ENCODE results near the gene MTG2. TPM values are rescaled to one million over a fixed set of nuclear protein-coding genes. Genes with fewer than 3 reads are reported as not detected.

Gene MTG2
- polyA plus RNA-seq, 1 of the 3 experiments (the other 2 are of a cell fraction), result 42.9 TPM

DNA sequence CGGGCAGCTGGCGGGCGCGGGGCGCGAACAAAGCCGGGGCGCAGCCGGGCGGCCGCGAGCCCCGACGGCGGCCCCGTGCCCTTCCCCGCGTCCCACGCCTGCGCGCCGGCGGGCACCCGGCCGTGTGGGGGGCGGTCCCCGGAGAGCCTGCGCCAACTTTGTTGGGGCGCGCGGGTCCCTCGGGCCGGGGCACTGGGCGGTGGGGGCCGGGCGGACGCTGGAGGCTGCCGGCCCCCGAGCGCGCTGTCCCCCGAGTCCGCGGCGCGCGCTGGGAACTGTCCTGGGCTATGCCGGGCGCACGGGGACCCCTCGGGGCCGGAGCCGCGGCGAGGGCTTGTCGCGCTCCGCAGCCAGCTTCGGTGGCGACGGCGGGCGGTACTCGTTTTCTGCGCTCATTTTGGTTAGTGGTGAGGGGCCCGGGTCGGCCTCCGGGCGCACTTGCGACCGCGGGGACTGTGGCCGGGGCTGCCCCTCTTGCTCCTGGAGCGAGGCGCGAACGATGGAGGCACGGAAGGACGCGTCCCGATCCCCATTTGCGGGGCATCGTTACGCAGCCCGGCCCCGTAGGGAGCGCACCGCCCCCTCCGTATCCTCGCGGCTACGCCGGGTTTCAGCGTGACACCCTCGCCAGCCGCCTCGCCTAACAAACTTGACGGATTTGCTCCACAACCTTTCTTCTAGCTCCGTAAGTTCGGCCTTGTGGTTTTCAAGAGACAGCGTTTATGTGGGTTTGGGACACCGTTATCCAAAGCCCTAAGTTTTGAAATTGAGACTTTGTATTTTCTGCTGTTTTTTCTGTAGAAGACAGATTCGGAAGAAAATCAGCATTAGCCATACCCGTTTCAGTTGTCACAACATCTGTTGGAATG lies 38.6 kb upstream of the MTG2 start:
- no peaks in the 10 kb centered on the region for H3K9me3 ChIP-seq
- no peaks in the 10 kb centered on the region for H3K27me3 ChIP-seq (ENCODE audit: insufficient read depth)
- H3K9me2 ChIP-seq, result no peaks in the 10 kb centered on the region
- DNase-seq, result peak; percentile 85
- WGBS (ENCODE audit: low lambda C conversion rate), result 3% methylated on average over 19 of the region's 104 CpGs
- peak overlapping the region; percentile 71 for H3K4me2 ChIP-seq
- ChIA-PET CTCF (interaction anchor here (0.7 to 4.7 kb wide), 8 partner anchors 8 to 134 kb away, joined by 3 to 23 read pairs (median 3); no protein-coding TSS in a partner anchor), POLR2A (interaction anchor here (0.6 to 1.6 kb wide), 3 partner anchors 23 to 133 kb away, joined by 3 to 4 read pairs (median 3); no protein-coding TSS in a partner anchor)
- H3K36me3 ChIP-seq (replicated peaks in 1 of 2; ENCODE audit: control insufficient read depth in 1 of 2, insufficient read depth in 2 of 2, low read length in 1 of 2), result peaks cover 14 to 16% of the 10 kb centered on the region in 2 experiments
- no peaks in the 10 kb centered on the region for H3F3A ChIP-seq (replicated peaks; ENCODE audit: insufficient read depth)
- H2AFZ ChIP-seq (ENCODE audit: low read depth), result no peak overlapping the region; the same call in 1 of the 2 replicates
- H3K9ac ChIP-seq, result peak overlapping the region; percentile 69; the same call in 1 of the 2 replicates
- peaks cover 5 to 27% of the 10 kb centered on the region in 2 experiments; a peak in 3 of 4 replicates for H3K4me1 ChIP-seq (ENCODE audit: control insufficient read depth in 1 of 2, insufficient read depth in 2 of 2, low read depth in 1 of 2, low read length in 1 of 2)
- H3K79me2 ChIP-seq (ENCODE audit: insufficient read depth), result peaks cover 86% of the 10 kb centered on the region
- H3K27ac ChIP-seq (ENCODE audit: low read depth in 2 of 2, low read length in 1 of 2), result peak overlapping the region; percentile 32 to 96; a peak in 3 of 4 replicates
- TF ChIP-seq TAF1 (IDR thresholded peaks at IDR 0.05; ENCODE audit: borderline replicate concordance, low read depth, low read length) (no peak; the same call in 1 of the 2 replicates), SIN3A (IDR thresholded peaks at IDR 0.05; ENCODE audit: borderline replicate concordance, low read depth, low read length) (peak; percentile 16; the same call in 1 of the 2 replicates), MXI1 (IDR thresholded peaks at IDR 0.05; ENCODE audit: low read depth, low read length) (peak; percentile 84)
- TF ChIP-seq, protein P1, sequence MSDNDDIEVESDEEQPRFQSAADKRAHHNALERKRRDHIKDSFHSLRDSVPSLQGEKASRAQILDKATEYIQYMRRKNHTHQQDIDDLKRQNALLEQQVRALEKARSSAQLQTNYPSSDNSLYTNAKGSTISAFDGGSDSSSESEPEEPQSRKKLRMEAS (IDR thresholded peaks at IDR 0.05; ENCODE audit: low read depth), result peak; percentile 86
- H3K4me3 ChIP-seq (ENCODE audit: low read depth in 2 of 2, low read length in 1 of 2), result peak overlapping the region; percentile 53 to 92
- H4K20me1 ChIP-seq (ENCODE audit: insufficient read depth), result peaks cover 82% of the 10 kb centered on the region

DNA sequence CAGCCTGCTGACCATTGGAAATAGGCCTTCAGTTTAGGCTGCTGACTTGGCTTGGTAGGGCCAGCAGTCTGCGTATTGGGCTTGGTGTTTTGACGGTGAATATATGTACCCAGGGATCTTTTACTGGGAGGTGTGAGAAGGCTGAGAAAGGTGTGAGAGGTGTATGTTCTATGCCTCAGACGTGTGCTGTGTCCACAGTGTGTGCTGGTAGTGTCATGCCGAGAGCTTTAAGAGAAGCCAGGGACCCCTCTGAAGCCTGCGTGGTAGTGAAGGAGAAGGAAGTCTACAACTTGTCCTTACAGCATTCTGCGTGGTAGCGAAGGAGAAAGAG lies 37.2 kb upstream of the MTG2 start:
- DNase-seq, result no peak
- no peak overlapping the region for H3K27ac ChIP-seq (ENCODE audit: low read depth in 2 of 2, low read length in 1 of 2)
- peaks cover 2% of the 10 kb centered on the region in 2 experiments for H3K36me3 ChIP-seq (replicated peaks in 1 of 2; ENCODE audit: control insufficient read depth in 1 of 2, insufficient read depth in 2 of 2, low read length in 1 of 2)
- no peak overlapping the region for H2AFZ ChIP-seq (ENCODE audit: low read depth)
- no peak overlapping the region for H3K9ac ChIP-seq
- WGBS (ENCODE audit: low lambda C conversion rate), result 94% methylated on average over 7 of the region's 7 CpGs
- no peaks in the 10 kb centered on the region for H3F3A ChIP-seq (replicated peaks; ENCODE audit: insufficient read depth)
- H3K9me3 ChIP-seq, result no peaks in the 10 kb centered on the region
- ChIA-PET POLR2A (interaction anchor here (1.6 kb wide), 1 partner anchor 135 kb away, joined by 3 read pairs; no protein-coding TSS in a partner anchor), CTCF (interaction anchor here (1.0 to 4.7 kb wide), 4 partner anchors 11 to 137 kb away, joined by 3 to 23 read pairs (median 10); no protein-coding TSS in a partner anchor)
- 0 out of 2 replicates have a peak overlapping the region, but pooled peaks have one; percentile 71 for H3K4me2 ChIP-seq
- H4K20me1 ChIP-seq (ENCODE audit: insufficient read depth), result peaks cover 80% of the 10 kb centered on the region
- H3K27me3 ChIP-seq (ENCODE audit: insufficient read depth), result no peaks in the 10 kb centered on the region
- H3K9me2 ChIP-seq, result no peaks in the 10 kb centered on the region
- H3K4me1 ChIP-seq (ENCODE audit: control insufficient read depth in 1 of 2, insufficient read depth in 2 of 2, low read depth in 1 of 2, low read length in 1 of 2), result peaks cover 3 to 24% of the 10 kb centered on the region in 2 experiments; a peak in 3 of 4 replicates
- H3K4me3 ChIP-seq (ENCODE audit: low read depth in 2 of 2, low read length in 1 of 2), result no peak overlapping the region
- peaks cover 86% of the 10 kb centered on the region for H3K79me2 ChIP-seq (ENCODE audit: insufficient read depth)
- TF ChIP-seq TAF1 (IDR thresholded peaks at IDR 0.05; ENCODE audit: borderline replicate concordance, low read depth, low read length) (no peak), FOXM1 (IDR thresholded peaks at IDR 0.05; ENCODE audit: low read depth) (no peak), PBX3 (IDR thresholded peaks at IDR 0.05) (no peak), RXRA (IDR thresholded peaks at IDR 0.05; ENCODE audit: borderline replicate concordance, low read depth) (no peak), JUND (IDR thresholded peaks at IDR 0.05) (no peak), TCF12 (IDR thresholded peaks at IDR 0.05) (no peak), SIN3A (IDR thresholded peaks at IDR 0.05; ENCODE audit: borderline replicate concordance, low read depth, low read length) (no peak), ELF1 (IDR thresholded peaks at IDR 0.05) (no peak), EZH2phosphoT487 (IDR thresholded peaks at IDR 0.05; ENCODE audit: borderline replicate concordance, low read depth) (no peak), ZBTB33 (IDR thresholded peaks at IDR 0.05; ENCODE audit: borderline replicate concordance, low read depth) (no peak), SMC3 (IDR thresholded peaks at IDR 0.05; ENCODE audit: low read depth, low read length) (no peak), NFIC (IDR thresholded peaks at IDR 0.05; ENCODE audit: borderline replicate concordance) (no peak), RFX5 (IDR thresholded peaks at IDR 0.05; ENCODE audit: low read length) (no peak), USF1 (IDR thresholded peaks at IDR 0.05; ENCODE audit: borderline replicate concordance, low read depth) (no peak), TEAD4 (IDR thresholded peaks at IDR 0.05; ENCODE audit: borderline replicate concordance, insufficient read depth) (no peak)
- TF ChIP-seq, protein P1 (IDR thresholded peaks at IDR 0.05; ENCODE audit: low read depth), result no peak
